Suprapubic skin (tissue), 4 donors: ENCODE measurements around the gene SP4. TPM values are rescaled to one million over a fixed set of nuclear protein-coding genes. Genes with fewer than 3 reads are reported as not detected.

Experiments used
- DNase-seq, 2 donors: peaks; one replicate each; pipeline ENCODE4 v3.0.0-alpha.2; 2019; ENCODE audit warnings: low spot score in 2 of 2
- H3K27ac ChIP-seq: fragments of 200-600 bp; sonication (generic); one replicate; pipeline ENCODE4 v1.5.1; 2019
- H3K27me3 ChIP-seq: fragments of 200-600 bp; sonication (generic); one replicate; pipeline ENCODE4 v1.5.1; 2019
- H3K36me3 ChIP-seq: fragments of 200-600 bp; sonication (generic); one replicate; pipeline ENCODE4 v1.5.1; 2019
- H3K4me1 ChIP-seq: fragments of 200-600 bp; sonication (generic); one replicate; pipeline ENCODE4 v1.5.1; 2019
- H3K4me3 ChIP-seq: fragments of 200-600 bp; sonication (generic); one replicate; pipeline ENCODE4 v1.5.1; 2019; ENCODE audit warnings: mild to moderate bottlenecking
- H3K9me3 ChIP-seq: fragments of 200-600 bp; sonication (generic); one replicate; pipeline ENCODE4 v1.5.1; 2019
- CTCF ChIP-seq, 2 donors: fragments of 200-600 bp in 1 of 2; fragments of 450-650 bp in 1 of 2; sonication (generic) in 1 of 2; IDR thresholded peaks; one replicate each; pipeline ENCODE4 v1.5.1; 2016 to 2019; ENCODE audit warnings: antibody characterized with exemption in 2 of 2, mild to moderate bottlenecking in 1 of 2, moderate library complexity in 1 of 2
- EP300 ChIP-seq: sonication (generic); formaldehyde crosslinking; IDR thresholded peaks from one replicate; pipeline ENCODE4 v1.6.1; 2017; ENCODE audit warnings: antibody characterized with exemption
- POLR2A ChIP-seq, 2 donors: fragments of 450-650 bp; IDR thresholded peaks; one replicate each; pipeline ENCODE4 v1.6.1; 2017; ENCODE audit warnings: antibody characterized with exemption in 2 of 2, mild to moderate bottlenecking in 2 of 2, moderate library complexity in 2 of 2
- POLR2AphosphoS5 ChIP-seq, 3 donors: sonication (generic); formaldehyde crosslinking; IDR thresholded peaks; one replicate each; pipeline ENCODE4 v1.6.1; 2017; ENCODE audit warnings: antibody characterized with exemption in 3 of 3
- WGBS: methylation state at CpG from one replicate; pipeline ENCODE4 v1.1.5; 2018; 5-methylcytosine and 5-hydroxymethylcytosine counted together
- total RNA-seq, 4 donors: library from RNA; depleted of rRNA; stranded (reverse); fragments of >200 nt; gene quantifications; one replicate each; pipeline ENCODE4 v1.1.0, GENCODE V29; 2016

Gene SP4
- total RNA-seq, 4 donors from 2014 or later = 5.3 to 17.0 (median 11.1) TPM

GRCh38 chr7:21448974-21449373 lies 21.1 kb downstream of the SP4 start:
- DNase-seq = no peak
- H3K27me3 ChIP-seq = no peaks in the 10 kb centered on the region
- H3K36me3 ChIP-seq = no peaks in the 10 kb centered on the region
- no peaks in the 10 kb centered on the region for H3K9me3 ChIP-seq
- H3K4me1 ChIP-seq = no peaks in the 10 kb centered on the region
- 90% methylated on average over 6 of the region's 6 CpGs for WGBS
- H3K27ac ChIP-seq = no peak overlapping the region
- TF ChIP-seq POLR2AphosphoS5 (IDR thresholded peaks at IDR 0.05) (no peak), EP300 (no peak), CTCF (IDR thresholded peaks at IDR 0.05) (no peak), POLR2A (IDR thresholded peaks at IDR 0.05) (no peak)
- no peak overlapping the region for H3K4me3 ChIP-seq

DNA sequence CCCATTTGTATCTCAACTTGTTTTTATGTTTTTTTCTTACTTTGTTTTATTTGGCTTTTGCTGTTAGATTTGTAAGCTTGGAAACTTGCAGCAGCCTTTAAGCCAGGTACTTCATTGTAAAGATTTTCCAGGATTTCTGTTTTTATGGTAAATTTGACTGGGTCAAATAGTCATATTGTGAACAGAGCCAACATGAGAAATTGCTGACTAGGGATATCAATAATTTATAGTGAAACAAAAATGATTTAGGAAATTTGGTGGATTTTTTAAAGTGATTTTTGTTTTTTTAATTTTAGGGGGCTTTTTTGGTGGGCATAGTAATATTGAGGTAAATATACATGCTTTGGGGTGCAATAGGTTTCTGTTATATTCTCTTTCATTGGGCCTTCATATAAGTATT lies 22.2 kb downstream of the SP4 start:
- Histone ChIP-seq H3K27ac (no peak overlapping the region), H3K9me3 (no peaks in the 10 kb centered on the region), H3K4me3 (no peak overlapping the region), H3K4me1 (no peaks in the 10 kb centered on the region), H3K36me3 (no peaks in the 10 kb centered on the region), H3K27me3 (no peaks in the 10 kb centered on the region)
- TF ChIP-seq POLR2A (IDR thresholded peaks at IDR 0.05) = no peak
- no peak for DNase-seq

GRCh38 chr7:21450941-21451340 lies 23.1 kb downstream of the SP4 start:
- WGBS = 61% methylated on average over 5 of the region's 5 CpGs
- DNase-seq = no peak
- H3K4me3 ChIP-seq = no peak overlapping the region
- no peaks in the 10 kb centered on the region for H3K36me3 ChIP-seq
- no peaks in the 10 kb centered on the region for H3K27me3 ChIP-seq
- no peak for TF ChIP-seq CTCF (IDR thresholded peaks at IDR 0.05)
- TF ChIP-seq EP300 = no peak
- TF ChIP-seq POLR2A (IDR thresholded peaks at IDR 0.05) = no peak
- no peak for TF ChIP-seq POLR2AphosphoS5 (IDR thresholded peaks at IDR 0.05)
- no peak overlapping the region for H3K27ac ChIP-seq
- H3K9me3 ChIP-seq = no peaks in the 10 kb centered on the region
- no peaks in the 10 kb centered on the region for H3K4me1 ChIP-seq

DNA sequence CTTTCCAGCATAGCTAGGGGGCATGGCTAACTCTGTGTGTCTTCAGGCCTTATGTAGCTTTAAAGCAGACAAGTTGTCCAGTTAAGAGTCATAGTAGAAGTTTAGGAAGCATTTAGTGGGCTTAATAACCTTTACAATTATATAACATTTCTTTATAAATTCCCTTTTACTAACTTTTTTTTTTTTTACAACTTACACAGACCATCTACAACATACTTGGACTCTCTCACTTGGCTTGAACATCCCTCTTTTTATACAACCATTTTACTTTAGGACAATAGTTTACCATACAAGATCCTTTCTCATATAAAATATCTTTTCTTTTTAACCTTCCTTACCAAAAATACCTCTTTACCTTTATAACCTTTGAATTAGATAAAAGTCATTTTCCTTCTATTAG lies 26.3 kb downstream of the SP4 start:
- Histone ChIP-seq H3K36me3 (peaks cover 6% of the 10 kb centered on the region), H3K4me3 (no peak overlapping the region), H3K27ac (no peak overlapping the region), H3K27me3 (no peaks in the 10 kb centered on the region), H3K9me3 (no peaks in the 10 kb centered on the region), H3K4me1 (no peaks in the 10 kb centered on the region)
- no peak for DNase-seq
- TF ChIP-seq POLR2AphosphoS5 (IDR thresholded peaks at IDR 0.05) (no peak), CTCF (IDR thresholded peaks at IDR 0.05) (no peak), POLR2A (IDR thresholded peaks at IDR 0.05) (no peak), EP300 (no peak)

GRCh38 chr7:21454906-21455305 lies 27.0 kb downstream of the SP4 start:
- Histone ChIP-seq H3K27me3 (no peaks in the 10 kb centered on the region), H3K4me1 (no peaks in the 10 kb centered on the region), H3K9me3 (no peaks in the 10 kb centered on the region), H3K4me3 (no peak overlapping the region), H3K36me3 (peaks cover 6% of the 10 kb centered on the region), H3K27ac (no peak overlapping the region)
- 100% methylated on average over 1 of the region's 1 CpG for WGBS
- DNase-seq = no peak
- TF ChIP-seq POLR2A (IDR thresholded peaks at IDR 0.05) = no peak
- no peak for TF ChIP-seq EP300
- no peak for TF ChIP-seq CTCF (IDR thresholded peaks at IDR 0.05)
- no peak for TF ChIP-seq POLR2AphosphoS5 (IDR thresholded peaks at IDR 0.05)

GRCh38 chr7:21461282-21461681 lies 33.4 kb downstream of the SP4 start:
- TF ChIP-seq CTCF (IDR thresholded peaks at IDR 0.05) (no peak), EP300 (no peak), POLR2AphosphoS5 (IDR thresholded peaks at IDR 0.05) (no peak), POLR2A (IDR thresholded peaks at IDR 0.05) (no peak)
- H3K27me3 ChIP-seq = no peaks in the 10 kb centered on the region
- no peak overlapping the region for H3K4me3 ChIP-seq
- no peaks in the 10 kb centered on the region for H3K9me3 ChIP-seq
- peaks cover 17% of the 10 kb centered on the region for H3K36me3 ChIP-seq
- no peak overlapping the region for H3K27ac ChIP-seq
- WGBS = 93% methylated on average over 15 of the region's 26 CpGs
- H3K4me1 ChIP-seq = no peaks in the 10 kb centered on the region
- DNase-seq = no peak
